ENCODE measurements around the gene FKTN.

Gene FKTN

GRCh38 chr9:105678163-105678562 lies 120.2 kb downstream of the FKTN start:
- no peak for DNase-seq (ENCODE audit: low read depth)

- DNase-seq (ENCODE audit: low read depth), result no peak
These were observed 120.8 kb downstream of the FKTN start for GRCh38 chr9:105678781-105679180.

- DNase-seq (ENCODE audit: low read depth), result no peak
These were observed 121.5 kb downstream of the FKTN start for GRCh38 chr9:105679257-105680022.

- DNase-seq (ENCODE audit: low read depth), result no peak
These were observed 123.4 kb downstream of the FKTN start for GRCh38 chr9:105681313-105681712.

- no peak for DNase-seq (ENCODE audit: low read depth)
These were observed 123.8 kb downstream of the FKTN start for GRCh38 chr9:105681724-105682123.

GRCh38 chr9:105683688-105684275 lies 125.9 kb downstream of the FKTN start:
- no peak for DNase-seq (ENCODE audit: low read depth)

GRCh38 chr9:105686936-105687335 lies 129.0 kb downstream of the FKTN start:
- no peak for DNase-seq (ENCODE audit: low read depth)

All from T follicular helper cell (primary cell).